H9 (cell line): ENCODE data around the gene ACYP2. TPM values are rescaled to one million over a fixed set of nuclear protein-coding genes. Genes with fewer than 3 reads are reported as not detected.

Experiments
- DNase-seq: peaks from one replicate; pipeline ENCODE4 v3.0.0-alpha.2; 2017
- H2AFZ ChIP-seq: one replicate; pipeline ENCODE4 v1.6.1; 2013; ENCODE audit warnings: mild to moderate bottlenecking, low read length, control low read depth, moderate library complexity
- H2AK5ac ChIP-seq: 2 replicates; pipeline ENCODE4 v1.6.1; 2013; ENCODE audit warnings: low read length, control low read depth, mixed read lengths; ENCODE audit not compliant: insufficient read length
- H2BK120ac ChIP-seq: one replicate; pipeline ENCODE4 v1.6.1; 2013; ENCODE audit warnings: low read depth, mild to moderate bottlenecking, low read length, control low read depth, inconsistent platforms; ENCODE audit not compliant: poor library complexity, severe bottlenecking
- H2BK12ac ChIP-seq: 2 replicates; pipeline ENCODE4 v1.6.1; 2013; ENCODE audit warnings: low read length, control low read depth, mixed read lengths, low read depth; ENCODE audit not compliant: insufficient read length
- H2BK15ac ChIP-seq: 2 replicates; pipeline ENCODE4 v1.6.1; 2013; ENCODE audit warnings: low read depth, low read length, control low read depth
- H2BK20ac ChIP-seq: one replicate; pipeline ENCODE4 v1.6.1; 2013; ENCODE audit warnings: low read depth, mild to moderate bottlenecking, low read length, control low read depth, inconsistent platforms; ENCODE audit not compliant: poor library complexity, severe bottlenecking
- H2BK5ac ChIP-seq: 2 replicates; pipeline ENCODE4 v1.6.1; 2013; ENCODE audit warnings: low read length, control low read depth, mixed read lengths; ENCODE audit not compliant: insufficient read length
- H3K14ac ChIP-seq: 2 replicates; pipeline ENCODE4 v1.6.1; 2013; ENCODE audit warnings: low read length, control low read depth; ENCODE audit not compliant: insufficient read depth
- H3K18ac ChIP-seq: 2 replicates; pipeline ENCODE4 v1.6.1; 2013; ENCODE audit warnings: low read depth, mild to moderate bottlenecking, mixed read lengths, low read length, control low read depth; ENCODE audit not compliant: insufficient read length
- H3K23ac ChIP-seq: 2 replicates; pipeline ENCODE4 v1.6.1; 2013; ENCODE audit warnings: low read length, control low read depth, mixed read lengths, low read depth; ENCODE audit not compliant: insufficient read length
- H3K23me2 ChIP-seq: 2 replicates; pipeline ENCODE4 v1.6.1; 2013; ENCODE audit warnings: low read depth, mild to moderate bottlenecking, mixed read lengths, low read length, control low read depth; ENCODE audit not compliant: insufficient read length, poor library complexity, severe bottlenecking
- H3K27ac ChIP-seq: 2 replicates; pipeline ENCODE4 v1.5.1; 2013; ENCODE audit warnings: low read length, control low read depth, mixed read lengths, low read depth; ENCODE audit not compliant: insufficient read length
- H3K27me3 ChIP-seq: 2 replicates; pipeline ENCODE4 v1.6.1; 2013; ENCODE audit warnings: low read length, control low read depth, inconsistent platforms; ENCODE audit not compliant: insufficient read depth
- H3K4ac ChIP-seq: 2 replicates; pipeline ENCODE4 v1.6.1; 2013; ENCODE audit warnings: low read depth, mild to moderate bottlenecking, control low read depth, inconsistent platforms, low read length, moderate library complexity
- H3K4me1 ChIP-seq: 2 replicates; pipeline ENCODE4 v1.6.1; 2013; ENCODE audit warnings: low read length, control low read depth, inconsistent platforms; ENCODE audit not compliant: insufficient read depth
- H3K4me2 ChIP-seq: 2 replicates; pipeline ENCODE4 v1.6.1; 2013; ENCODE audit warnings: low read length, control low read depth, mixed read lengths; ENCODE audit not compliant: insufficient read length, insufficient read depth
- H3K56ac ChIP-seq: 2 replicates; pipeline ENCODE4 v1.6.1; 2013; ENCODE audit warnings: low read depth, mild to moderate bottlenecking, mixed read lengths, low read length, control low read depth; ENCODE audit not compliant: insufficient read length
- H3K79me1 ChIP-seq: 2 replicates; pipeline ENCODE4 v1.6.1; 2013; ENCODE audit warnings: low read depth, mild to moderate bottlenecking, moderate library complexity, low read length, control low read depth, inconsistent platforms; ENCODE audit not compliant: insufficient read depth, poor library complexity, severe bottlenecking
- H3K79me2 ChIP-seq: 2 replicates; pipeline ENCODE4 v1.6.1; 2013; ENCODE audit warnings: low read length, control low read depth, inconsistent platforms; ENCODE audit not compliant: insufficient read depth
- H3K9ac ChIP-seq: 2 replicates; pipeline ENCODE4 v1.6.1; 2013; ENCODE audit warnings: low read length, control low read depth, mixed read lengths; ENCODE audit not compliant: insufficient read length; ENCODE audit errors: extremely low read depth
- H3K9me3 ChIP-seq: one replicate; pipeline ENCODE4 v1.6.1; 2013; ENCODE audit warnings: low read depth, low read length, inconsistent platforms; ENCODE audit not compliant: control insufficient read depth
- H3T11ph ChIP-seq: one replicate; pipeline ENCODE4 v1.6.1; 2013; ENCODE audit warnings: mild to moderate bottlenecking, low read length, control low read depth, inconsistent platforms
- H4K20me1 ChIP-seq: one replicate; pipeline ENCODE4 v1.6.1; 2013; ENCODE audit not compliant: control insufficient read depth, insufficient read length, insufficient read depth
- H4K5ac ChIP-seq: 2 replicates; pipeline ENCODE4 v1.6.1; 2013; ENCODE audit warnings: low read depth, mild to moderate bottlenecking, mixed read lengths, low read length, control low read depth; ENCODE audit not compliant: insufficient read length
- H4K8ac ChIP-seq: replicated peaks from 2 replicates; pipeline ENCODE4 v1.6.1; 2013; ENCODE audit warnings: low read length, control low read depth, mixed read lengths, low read depth; ENCODE audit not compliant: insufficient read length
- H4K91ac ChIP-seq: 2 replicates; pipeline ENCODE4 v1.6.1; 2013; ENCODE audit warnings: low read depth, mild to moderate bottlenecking, moderate library complexity, mixed read lengths, low read length, control low read depth; ENCODE audit not compliant: insufficient read length
- H3K27ac Mint-ChIP-seq, 3 experiments: 2 replicates in 2 of 3; 3 replicates in 1 of 3; pipeline ENCODE4 v1.8.0; 2020 to 2021; ENCODE audit warnings: mixed read lengths in 3 of 3, mild to moderate bottlenecking in 1 of 3, moderate library complexity in 1 of 3
- H3K27me3 Mint-ChIP-seq: 2 replicates; pipeline ENCODE4 v1.8.0; 2021; ENCODE audit warnings: low read depth, mild to moderate bottlenecking, moderate library complexity, mixed read lengths
- H3K36me3 Mint-ChIP-seq, 3 experiments: 2 replicates in 2 of 3; 3 replicates in 1 of 3; pipeline ENCODE4 v1.8.0; 2020 to 2021; ENCODE audit warnings: low read depth in 3 of 3, mixed read lengths in 3 of 3; ENCODE audit not compliant: insufficient read depth in 1 of 3
- H3K4me1 Mint-ChIP-seq, 2 experiments: 2 replicates each; pipeline ENCODE4 v1.8.0; 2020; ENCODE audit warnings: mixed read lengths in 2 of 2
- H3K4me3 Mint-ChIP-seq, 2 experiments: 2 replicates in 1 of 2; 3 replicates in 1 of 2; pipeline ENCODE4 v1.8.0; 2020 to 2021; ENCODE audit warnings: mild to moderate bottlenecking in 2 of 2, mixed read lengths in 2 of 2, moderate library complexity in 1 of 2
- H3K9me3 Mint-ChIP-seq, 2 experiments: 2 replicates in 1 of 2; 3 replicates in 1 of 2; pipeline ENCODE4 v1.8.0; 2020; ENCODE audit warnings: mild to moderate bottlenecking in 2 of 2, mixed read lengths in 2 of 2, moderate library complexity in 1 of 2
- WGBS: extraction: QIAGEN DNeasy Blood & Tissue Kit; methylation state at CpG from one replicate; pipeline ENCODE4 v1.1.7; 2013; ENCODE audit warnings: missing lambda C conversion rate, low lambda C conversion rate, mixed read lengths; ENCODE audit not compliant: insufficient read length; ENCODE audit errors: extremely low coverage; 5-methylcytosine and 5-hydroxymethylcytosine counted together
- total RNA-seq: library from RNA; stranded (reverse); gene quantifications from 2 replicates; pipeline ENCODE4 v1.2.1, GENCODE V29; 2021
- TF ChIP-seq, protein P1 (sequence below): fragments of 200-600 bp; sonication (generic); conservative IDR thresholded peaks from 3 replicates; pipeline ENCODE4 v1.8.0; 2021; ENCODE audit warnings: antibody characterized with exemption, mild to moderate bottlenecking

Gene ACYP2
- total RNA-seq, 1 experiment from 2014 or later, result 3.2 TPM

DNA sequence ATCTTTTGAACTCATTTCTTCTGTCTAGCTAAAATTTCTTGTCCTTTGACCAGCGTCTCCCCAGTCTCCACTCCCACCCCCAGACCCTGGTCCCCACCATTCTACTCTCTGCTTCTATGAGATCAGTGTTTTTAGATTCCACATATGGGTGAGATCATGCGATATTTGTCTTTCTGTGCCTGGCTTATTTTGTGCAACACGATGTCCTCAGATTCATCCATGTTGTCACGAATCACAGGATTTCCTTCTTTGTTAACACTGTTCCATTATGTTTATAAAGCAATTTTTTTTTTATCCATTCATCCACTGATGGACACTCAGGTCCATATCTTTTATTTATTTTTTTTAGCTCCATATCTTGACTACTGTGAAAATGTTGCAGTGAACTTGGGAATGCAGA is 16.0 kb upstream of the ACYP2 start:
- Histone ChIP-seq H3K14ac (no peak overlapping the region), H2AFZ (no peak overlapping the region), H2BK120ac (no peak overlapping the region), H3K27ac (no peak overlapping the region), H2BK5ac (no peak overlapping the region), H3K9me3 (no peaks in the 10 kb centered on the region), H3K9ac (no peak overlapping the region), H4K8ac (no peak overlapping the region), H3T11ph (no peak overlapping the region), H4K20me1 (no peaks in the 10 kb centered on the region), H3K4ac (no peak overlapping the region), H3K56ac (no peak overlapping the region), H3K23ac (no peak overlapping the region), H3K18ac (no peak overlapping the region), H3K79me1 (no peaks in the 10 kb centered on the region), H3K23me2 (no peaks in the 10 kb centered on the region), H2AK5ac (no peak overlapping the region), H2BK20ac (no peak overlapping the region), H3K4me2 (no peak overlapping the region), H3K27me3 (no peaks in the 10 kb centered on the region), H4K5ac (no peak overlapping the region), H3K79me2 (no peaks in the 10 kb centered on the region), H2BK15ac (no peak overlapping the region), H2BK12ac (no peak overlapping the region), H3K4me1 (no peaks in the 10 kb centered on the region; the same call in 1 of the 2 replicates), H4K91ac (no peak overlapping the region)
- peaks cover 5 to 12% (median 7%) of the 10 kb centered on the region in 3 experiments; a peak in 6 of 7 replicates for H3K36me3 Mint-ChIP-seq
- no peak overlapping the region for H3K27ac Mint-ChIP-seq
- H3K4me3 Mint-ChIP-seq, result no peak overlapping the region
- H3K9me3 Mint-ChIP-seq, result peaks cover 7 to 11% of the 10 kb centered on the region in 2 experiments
- TF ChIP-seq, protein P1, sequence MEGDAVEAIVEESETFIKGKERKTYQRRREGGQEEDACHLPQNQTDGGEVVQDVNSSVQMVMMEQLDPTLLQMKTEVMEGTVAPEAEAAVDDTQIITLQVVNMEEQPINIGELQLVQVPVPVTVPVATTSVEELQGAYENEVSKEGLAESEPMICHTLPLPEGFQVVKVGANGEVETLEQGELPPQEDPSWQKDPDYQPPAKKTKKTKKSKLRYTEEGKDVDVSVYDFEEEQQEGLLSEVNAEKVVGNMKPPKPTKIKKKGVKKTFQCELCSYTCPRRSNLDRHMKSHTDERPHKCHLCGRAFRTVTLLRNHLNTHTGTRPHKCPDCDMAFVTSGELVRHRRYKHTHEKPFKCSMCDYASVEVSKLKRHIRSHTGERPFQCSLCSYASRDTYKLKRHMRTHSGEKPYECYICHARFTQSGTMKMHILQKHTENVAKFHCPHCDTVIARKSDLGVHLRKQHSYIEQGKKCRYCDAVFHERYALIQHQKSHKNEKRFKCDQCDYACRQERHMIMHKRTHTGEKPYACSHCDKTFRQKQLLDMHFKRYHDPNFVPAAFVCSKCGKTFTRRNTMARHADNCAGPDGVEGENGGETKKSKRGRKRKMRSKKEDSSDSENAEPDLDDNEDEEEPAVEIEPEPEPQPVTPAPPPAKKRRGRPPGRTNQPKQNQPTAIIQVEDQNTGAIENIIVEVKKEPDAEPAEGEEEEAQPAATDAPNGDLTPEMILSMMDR, result no peak
- H3K27me3 Mint-ChIP-seq, result no peaks in the 10 kb centered on the region
- H3K4me1 Mint-ChIP-seq, result peaks cover 4 to 5% of the 10 kb centered on the region in 2 experiments
- no CpG with 5 or more reads among the region's 4 CpGs for WGBS
- no peak for DNase-seq
